Fibroblast of mammary gland (primary cell): Measurements from ENCODE around the gene ATP5ME.
A peak's percentile ranks its signal among the peaks of the same experiment; 100 is the strongest.

ENCODE experiments used
- DNase-seq: peaks from one replicate; pipeline ENCODE4 v3.0.0-alpha.2; 2010; ENCODE audit warnings: low read depth
- H3K4me3 ChIP-seq: 2 replicates; pipeline ENCODE4 v1.5.1; 2011; ENCODE audit warnings: low read depth, mild to moderate bottlenecking, low read length, moderate library complexity; ENCODE audit not compliant: control insufficient read depth
- TF ChIP-seq, protein P1 (sequence below): conservative IDR thresholded peaks from 2 replicates; pipeline ENCODE4 v1.5.1; 2011; ENCODE audit warnings: low read depth, low read length, inconsistent platforms; ENCODE audit not compliant: control insufficient read depth, insufficient read depth

Gene ATP5ME

GRCh38 chr4:692771-693554 is 18.9 kb upstream of the ATP5ME start:
- no peak for DNase-seq
- H3K4me3 ChIP-seq = no peak overlapping the region
- TF ChIP-seq, protein P1, sequence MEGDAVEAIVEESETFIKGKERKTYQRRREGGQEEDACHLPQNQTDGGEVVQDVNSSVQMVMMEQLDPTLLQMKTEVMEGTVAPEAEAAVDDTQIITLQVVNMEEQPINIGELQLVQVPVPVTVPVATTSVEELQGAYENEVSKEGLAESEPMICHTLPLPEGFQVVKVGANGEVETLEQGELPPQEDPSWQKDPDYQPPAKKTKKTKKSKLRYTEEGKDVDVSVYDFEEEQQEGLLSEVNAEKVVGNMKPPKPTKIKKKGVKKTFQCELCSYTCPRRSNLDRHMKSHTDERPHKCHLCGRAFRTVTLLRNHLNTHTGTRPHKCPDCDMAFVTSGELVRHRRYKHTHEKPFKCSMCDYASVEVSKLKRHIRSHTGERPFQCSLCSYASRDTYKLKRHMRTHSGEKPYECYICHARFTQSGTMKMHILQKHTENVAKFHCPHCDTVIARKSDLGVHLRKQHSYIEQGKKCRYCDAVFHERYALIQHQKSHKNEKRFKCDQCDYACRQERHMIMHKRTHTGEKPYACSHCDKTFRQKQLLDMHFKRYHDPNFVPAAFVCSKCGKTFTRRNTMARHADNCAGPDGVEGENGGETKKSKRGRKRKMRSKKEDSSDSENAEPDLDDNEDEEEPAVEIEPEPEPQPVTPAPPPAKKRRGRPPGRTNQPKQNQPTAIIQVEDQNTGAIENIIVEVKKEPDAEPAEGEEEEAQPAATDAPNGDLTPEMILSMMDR = no peak

DNA sequence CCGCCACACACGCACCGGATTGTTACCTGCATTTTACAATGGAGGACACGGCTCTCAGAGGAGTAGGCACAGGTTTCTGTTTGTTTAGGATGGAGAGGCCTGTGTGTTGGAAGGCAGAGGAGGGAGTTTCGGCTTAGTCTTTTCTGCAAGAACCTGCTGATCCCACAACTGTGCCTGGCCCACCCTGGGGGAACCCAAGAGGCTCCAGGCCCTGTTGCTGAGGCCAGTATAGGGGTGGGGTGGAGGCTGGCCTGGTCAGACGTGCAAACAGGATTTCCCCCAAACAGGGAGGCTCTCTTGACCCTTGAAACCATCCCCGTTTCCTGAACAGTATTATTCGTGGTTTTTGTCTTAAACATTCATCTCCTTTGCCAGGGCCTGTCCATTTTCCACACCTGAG is 15.6 kb upstream of the ATP5ME start:
- TF ChIP-seq, protein P1 = no peak
- no peak overlapping the region for H3K4me3 ChIP-seq
- no peak for DNase-seq

DNA sequence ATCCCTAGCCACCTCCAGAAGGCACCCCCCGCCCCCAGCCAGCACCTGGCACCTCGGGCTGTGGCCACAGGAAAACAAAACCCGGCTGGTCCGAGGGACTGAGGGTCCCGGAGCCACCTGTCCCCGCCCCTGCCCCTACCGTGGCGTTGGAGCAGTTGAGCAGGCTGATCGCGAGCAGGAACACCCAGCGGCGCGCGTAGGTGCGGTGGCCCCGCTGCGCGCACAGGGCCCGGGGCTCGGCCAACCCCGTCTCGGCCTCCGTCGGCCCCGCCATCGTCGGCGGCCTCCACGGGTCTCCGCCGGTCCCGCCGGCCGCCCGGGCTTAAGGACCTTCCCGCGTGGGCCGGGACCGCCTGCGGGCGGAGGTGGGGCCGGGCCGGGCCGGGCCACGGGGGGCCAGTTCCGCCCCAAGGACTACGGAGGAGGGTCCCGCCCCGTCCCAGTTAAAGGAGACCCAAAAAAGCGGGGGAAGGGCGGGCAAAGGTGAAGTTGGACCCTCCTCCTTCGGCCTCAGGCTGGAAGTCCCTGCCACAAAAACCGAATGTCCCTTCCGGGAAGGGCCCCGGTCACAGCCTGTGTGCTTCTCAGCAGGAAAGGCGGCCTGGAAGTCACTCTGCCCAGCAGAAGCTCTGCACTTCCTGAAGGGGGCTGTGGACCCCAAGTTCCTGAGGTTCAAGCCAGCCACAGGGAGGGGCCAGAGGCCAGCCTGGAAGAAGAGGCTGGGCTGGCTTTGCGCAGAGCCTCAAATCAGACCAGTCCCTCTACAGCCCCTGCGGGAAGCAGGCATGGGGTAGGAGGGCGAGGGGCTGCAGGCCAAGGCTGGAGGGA is 15.0 kb upstream of the ATP5ME start, which contains the start of gene SLC49A3:
SLC49A3 (minus strand) TSS at position 298 of the 828 bp plus-strand sequence; CDS start at position 274, 24 bp downstream.
- peak within 1 kb of the TSS; percentile 38 for H3K4me3 ChIP-seq

GRCh38 chr4:687971-688853 is 14.1 kb upstream of the ATP5ME start:
- TF ChIP-seq, protein P1 = no peak
- peak overlapping the region; percentile 38 for H3K4me3 ChIP-seq

More for the DNA sequence above, 15.0 kb upstream of the ATP5ME start, which contains the start of gene SLC49A3:
- no peak for DNase-seq
- TF ChIP-seq, protein P1 = no peak

DNA sequence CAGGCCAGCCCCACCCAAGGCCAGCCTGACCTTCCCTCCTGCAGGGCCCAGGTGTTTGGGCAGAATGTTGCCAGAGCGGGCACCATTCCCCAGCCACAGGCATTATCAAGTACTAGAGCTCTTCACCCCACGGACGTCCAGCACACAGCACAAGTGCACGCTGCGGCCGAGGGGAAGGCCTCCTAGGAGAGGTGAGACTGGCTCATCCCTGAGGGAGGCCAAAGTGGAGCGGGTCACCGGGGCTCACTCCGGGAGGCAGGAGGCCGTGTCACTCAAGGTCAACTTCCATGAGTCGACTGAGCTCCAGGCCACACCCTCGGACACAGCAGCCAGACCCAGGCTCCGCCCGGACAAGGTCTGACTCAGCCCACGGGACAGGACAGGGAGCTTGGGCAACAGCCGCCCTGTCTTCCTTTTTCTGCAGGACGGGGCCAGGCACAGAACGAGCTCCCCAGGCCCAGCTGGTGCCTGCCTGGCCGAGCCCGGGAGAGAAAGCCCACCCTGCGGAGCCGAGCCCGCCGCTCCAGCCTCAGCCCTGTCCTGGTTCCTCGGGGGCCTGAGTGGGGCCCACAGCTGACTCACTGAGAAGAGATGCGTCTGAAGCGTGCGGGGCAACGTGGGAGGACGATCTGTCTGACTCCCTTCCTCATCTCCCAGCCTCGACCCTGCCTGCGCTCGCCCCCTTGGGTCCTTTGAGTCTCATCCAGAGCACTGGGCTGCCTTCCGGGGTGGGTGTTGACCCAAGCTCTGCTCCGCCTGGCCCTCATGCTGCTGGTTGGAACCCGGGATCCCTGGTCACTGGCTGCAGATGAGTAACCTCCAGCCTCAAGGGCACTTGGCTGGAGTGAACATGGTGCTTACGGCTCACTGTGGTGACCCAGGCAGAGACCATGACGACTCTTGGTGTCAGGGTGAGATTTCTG is 13.2 kb upstream of the ATP5ME start:
- TF ChIP-seq, protein P1 = no peak
- peak; percentile 97 for DNase-seq
- peak overlapping the region; percentile 33 for H3K4me3 ChIP-seq

More at GRCh38 chr4:687971-688853, 14.1 kb upstream of the ATP5ME start:
- no peak for DNase-seq
